OCI-LY3 (cell line): ENCODE results near the gene INSC.

Experiments used
- H2AFZ ChIP-seq: fragments of 200-600, 300-600 bp; shearing (Covaris generic); 2 replicates; pipeline ENCODE4 v1.6.0; 2014; ENCODE audit warnings: antibody characterized with exemption, low read depth, low read length
- H3K27ac ChIP-seq: fragments of 200-600, 300-600 bp; sonication (generic); 2 replicates; pipeline ENCODE4 v1.5.1; 2014; ENCODE audit warnings: mild to moderate bottlenecking, low read length, moderate library complexity, mixed read lengths
- H3K27me3 ChIP-seq: fragments of 200-600, 300-600 bp; sonication (generic); 2 replicates; pipeline ENCODE4 v1.6.1; 2014; ENCODE audit warnings: low read depth, low read length, mixed read lengths
- H3K36me3 ChIP-seq: fragments of 200-600, 300-600 bp; sonication (generic); replicated peaks from 2 replicates; pipeline ENCODE3; 2014; ENCODE audit warnings: low read depth, low read length, mixed read lengths
- H3K4me1 ChIP-seq: fragments of 300-600, 200-600 bp; sonication (generic); 2 replicates; pipeline ENCODE4 v1.6.1; 2014; ENCODE audit warnings: low read length, mixed read lengths
- H3K4me2 ChIP-seq: fragments of 200-600, 300-600 bp; sonication (generic); 2 replicates; pipeline ENCODE4 v1.6.1; 2014; ENCODE audit warnings: low read length, mixed read lengths
- H3K4me3 ChIP-seq: fragments of 300-600, 200-600 bp; sonication (generic); 2 replicates; pipeline ENCODE4 v1.5.1; 2014; ENCODE audit warnings: antibody characterized with exemption, mild to moderate bottlenecking, low read length, moderate library complexity
- H3K79me2 ChIP-seq: fragments of 300-600, 200-600 bp; shearing (Covaris generic); 2 replicates; pipeline ENCODE4 v1.6.1; 2014; ENCODE audit warnings: mild to moderate bottlenecking, low read length, mixed read lengths
- H3K9ac ChIP-seq: fragments of 300-600, 200-600 bp; shearing (Covaris generic); 2 replicates; pipeline ENCODE4 v1.6.0; 2014; ENCODE audit warnings: mild to moderate bottlenecking, low read length, moderate library complexity
- H3K9me3 ChIP-seq: fragments of 200-600, 300-600 bp; shearing (Covaris generic); 2 replicates; pipeline ENCODE4 v1.6.1; 2014; ENCODE audit warnings: low read length, mixed read lengths; ENCODE audit not compliant: insufficient read depth
- H4K20me1 ChIP-seq: fragments of 200-600, 300-600 bp; sonication (generic); 2 replicates; pipeline ENCODE4 v1.6.1; 2016; ENCODE audit warnings: low read length, mixed read lengths; ENCODE audit not compliant: insufficient read depth
- CTCF ChIP-seq: fragments of 200-600, 300-600 bp; sonication (generic); IDR thresholded peaks from 2 replicates; pipeline ENCODE4 v1.5.1; 2014; ENCODE audit warnings: antibody characterized with exemption, low read length, low read depth
- EZH2phosphoT487 ChIP-seq: fragments of 200-600 bp; shearing (Covaris generic); IDR thresholded peaks from 2 replicates; pipeline ENCODE4 v1.6.1; 2018; ENCODE audit warnings: antibody characterized with exemption, mixed run types, low read depth

The INSC gene

GRCh38 chr11:15179167-15179566 lies 64.4 kb downstream of the INSC start:
- Histone ChIP-seq H3K9ac (no peak overlapping the region), H3K36me3 (no peaks in the 10 kb centered on the region), H3K27me3 (peaks cover 10% of the 10 kb centered on the region; the same call in 1 of the 2 replicates), H3K79me2 (no peaks in the 10 kb centered on the region), H4K20me1 (no peaks in the 10 kb centered on the region), H3K4me3 (no peak overlapping the region), H3K9me3 (no peaks in the 10 kb centered on the region), H3K4me2 (no peak overlapping the region), H3K27ac (no peak overlapping the region), H3K4me1 (no peaks in the 10 kb centered on the region), H2AFZ (no peak overlapping the region)
- TF ChIP-seq CTCF, result no peak
- TF ChIP-seq EZH2phosphoT487, result no peak

GRCh38 chr11:15180212-15180792 lies 65.6 kb downstream of the INSC start:
- TF ChIP-seq CTCF (no peak), EZH2phosphoT487 (no peak)
- Histone ChIP-seq H3K79me2 (no peaks in the 10 kb centered on the region), H3K4me3 (no peak overlapping the region), H3K4me2 (no peak overlapping the region), H3K27me3 (peaks cover under 1% of the 10 kb centered on the region; the same call in 1 of the 2 replicates), H3K9ac (no peak overlapping the region), H4K20me1 (no peaks in the 10 kb centered on the region), H3K36me3 (no peaks in the 10 kb centered on the region), H3K9me3 (no peaks in the 10 kb centered on the region), H3K27ac (no peak overlapping the region), H3K4me1 (no peaks in the 10 kb centered on the region), H2AFZ (no peak overlapping the region)

GRCh38 chr11:15182372-15182771 lies 67.6 kb downstream of the INSC start:
- H3K79me2 ChIP-seq, result no peaks in the 10 kb centered on the region
- no peak overlapping the region for H3K27ac ChIP-seq
- H3K4me2 ChIP-seq, result no peak overlapping the region
- no peak overlapping the region for H3K4me3 ChIP-seq
- TF ChIP-seq CTCF (no peak), EZH2phosphoT487 (no peak)
- no peaks in the 10 kb centered on the region for H3K9me3 ChIP-seq
- H3K9ac ChIP-seq, result no peak overlapping the region
- H4K20me1 ChIP-seq, result no peaks in the 10 kb centered on the region
- H3K27me3 ChIP-seq, result peaks cover 5% of the 10 kb centered on the region; the same call in 1 of the 2 replicates
- no peak overlapping the region for H2AFZ ChIP-seq
- no peaks in the 10 kb centered on the region for H3K36me3 ChIP-seq
- H3K4me1 ChIP-seq, result no peaks in the 10 kb centered on the region

- TF ChIP-seq CTCF (no peak), EZH2phosphoT487 (no peak)
- H3K79me2 ChIP-seq, result no peaks in the 10 kb centered on the region
- peaks cover 5% of the 10 kb centered on the region; the same call in 1 of the 2 replicates for H3K27me3 ChIP-seq
Measured at GRCh38 chr11:15185021-15185420, 70.3 kb downstream of the INSC start.

More at GRCh38 chr11:15185021-15185420, 70.3 kb downstream of the INSC start:
- H3K4me1 ChIP-seq, result no peaks in the 10 kb centered on the region
- H3K4me2 ChIP-seq, result no peak overlapping the region
- H3K36me3 ChIP-seq, result no peaks in the 10 kb centered on the region
- no peak overlapping the region for H3K27ac ChIP-seq
- no peaks in the 10 kb centered on the region for H3K9me3 ChIP-seq
- no peak overlapping the region for H2AFZ ChIP-seq
- H4K20me1 ChIP-seq, result no peaks in the 10 kb centered on the region
- no peak overlapping the region for H3K4me3 ChIP-seq
- H3K9ac ChIP-seq, result no peak overlapping the region
